IPS DF 4.7 (cell line): Measurements from ENCODE around the gene TMEM138.
"Not testable (repeated sequence)": the region's sequence is repeated elsewhere in the genome, so short reads cannot be mapped to it uniquely, and the experiment has no call there.

Source experiments
- DNase-seq: peaks from one replicate; pipeline ENCODE4 v3.0.0-alpha.2; 2013; ENCODE audit warnings: low spot score; ENCODE audit errors: extremely low read depth

TMEM138 gene

GRCh38 chr11:61364012-61364675, 2.0 kb downstream of the TMEM138 start:
- no peak for DNase-seq

- DNase-seq = no peak
Measured at GRCh38 chr11:61367406-61367805, 5.2 kb downstream of the TMEM138 start.

- no peak for DNase-seq
Measured at GRCh38 chr11:61368646-61369045, 6.5 kb downstream of the TMEM138 start.

GRCh38 chr11:61369372-61370348, 7.5 kb downstream of the TMEM138 start:
- DNase-seq = no peak

GRCh38 chr11:61370349-61371005, 8.3 kb downstream of the TMEM138 start:
- no peak for DNase-seq

- no peak for DNase-seq
Measured at GRCh38 chr11:61372659-61373420, 10.7 kb downstream of the TMEM138 start.

- DNase-seq = no peak
Measured at GRCh38 chr11:61375761-61376108, 13.6 kb downstream of the TMEM138 start.

GRCh38 chr11:61377461-61378160, 15.4 kb downstream of the TMEM138 start:
- DNase-seq = no peak

GRCh38 chr11:61378713-61379313, 16.6 kb downstream of the TMEM138 start:
- DNase-seq = no peak

- no peak for DNase-seq
Measured at GRCh38 chr11:61380884-61381283, 18.7 kb downstream of the TMEM138 start.

- DNase-seq = not testable (repeated sequence)
Measured at GRCh38 chr11:61383859-61384258, 21.7 kb downstream of the TMEM138 start.

- DNase-seq = no peak
Measured at GRCh38 chr11:61384271-61385242, 22.4 kb downstream of the TMEM138 start.

- DNase-seq = no peak
Measured at GRCh38 chr11:61390161-61390560, 28.0 kb downstream of the TMEM138 start.

- DNase-seq = no peak
Measured at GRCh38 chr11:61392981-61393595, 30.9 kb downstream of the TMEM138 start.

GRCh38 chr11:61401173-61401572, 39.0 kb downstream of the TMEM138 start:
- no peak for DNase-seq

- DNase-seq = no peak
Measured at GRCh38 chr11:61401573-61401972, 39.4 kb downstream of the TMEM138 start.

- DNase-seq = no peak
Measured at GRCh38 chr11:61403658-61404057, 41.5 kb downstream of the TMEM138 start.

- DNase-seq = no peak
Measured at GRCh38 chr11:61404103-61404502, 41.9 kb downstream of the TMEM138 start.

GRCh38 chr11:61404641-61405040, 42.5 kb downstream of the TMEM138 start:
- DNase-seq = no peak
